ENCODE data around the gene FAM174A.

DNA sequence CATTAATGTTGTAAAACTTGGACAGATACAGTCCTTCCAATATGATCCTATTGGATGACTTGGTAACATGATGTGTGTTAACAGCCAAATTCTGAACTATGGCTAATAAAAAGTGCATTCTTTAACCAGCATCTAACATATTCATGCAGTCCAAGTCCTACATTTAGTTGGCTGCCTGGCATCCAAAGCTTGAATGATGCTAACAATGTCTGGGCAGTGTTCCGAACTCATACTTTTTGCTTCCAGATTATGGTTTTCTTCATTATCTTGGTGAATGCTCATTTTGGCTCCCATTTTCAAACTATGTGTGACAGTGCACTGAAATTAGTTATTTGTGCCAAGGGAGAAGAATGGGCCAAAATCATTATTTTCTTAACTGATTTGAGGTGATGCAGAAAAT, 2.8 kb downstream of the FAM174A start:
- no peak for TF ChIP-seq KDM1A (IDR thresholded peaks at IDR 0.05)
- TF ChIP-seq, protein P1, sequence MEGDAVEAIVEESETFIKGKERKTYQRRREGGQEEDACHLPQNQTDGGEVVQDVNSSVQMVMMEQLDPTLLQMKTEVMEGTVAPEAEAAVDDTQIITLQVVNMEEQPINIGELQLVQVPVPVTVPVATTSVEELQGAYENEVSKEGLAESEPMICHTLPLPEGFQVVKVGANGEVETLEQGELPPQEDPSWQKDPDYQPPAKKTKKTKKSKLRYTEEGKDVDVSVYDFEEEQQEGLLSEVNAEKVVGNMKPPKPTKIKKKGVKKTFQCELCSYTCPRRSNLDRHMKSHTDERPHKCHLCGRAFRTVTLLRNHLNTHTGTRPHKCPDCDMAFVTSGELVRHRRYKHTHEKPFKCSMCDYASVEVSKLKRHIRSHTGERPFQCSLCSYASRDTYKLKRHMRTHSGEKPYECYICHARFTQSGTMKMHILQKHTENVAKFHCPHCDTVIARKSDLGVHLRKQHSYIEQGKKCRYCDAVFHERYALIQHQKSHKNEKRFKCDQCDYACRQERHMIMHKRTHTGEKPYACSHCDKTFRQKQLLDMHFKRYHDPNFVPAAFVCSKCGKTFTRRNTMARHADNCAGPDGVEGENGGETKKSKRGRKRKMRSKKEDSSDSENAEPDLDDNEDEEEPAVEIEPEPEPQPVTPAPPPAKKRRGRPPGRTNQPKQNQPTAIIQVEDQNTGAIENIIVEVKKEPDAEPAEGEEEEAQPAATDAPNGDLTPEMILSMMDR (IDR thresholded peaks at IDR 0.05 in 2 of 3, conservative IDR thresholded peaks at IDR 0.05 in 1 of 3; ENCODE audit: insufficient read depth in 2 of 3, low read depth in 1 of 3, low read length in 3 of 3): no peak
